ENCODE measurements around the gene MAB21L4.

MAB21L4 gene

GRCh38 chr2:240902615-240903041 lies 6.7 kb upstream of the MAB21L4 start:
- no peaks in the 10 kb centered on the region; the same call in 1 of the 2 replicates for H3K4me1 ChIP-seq (ENCODE audit: control insufficient read depth, insufficient read depth, low read length)
- ChIA-PET CTCF (interaction anchor here (1.5 kb wide), 1 partner anchor 11 kb away, joined by 5 read pairs; no protein-coding TSS in a partner anchor), POLR2A (no interaction called here)
- TF ChIP-seq GLIS2 (tag by site-specific recombination; IDR thresholded peaks at IDR 0.05) (no peak), ZNF629 (tag by site-specific recombination; IDR thresholded peaks at IDR 0.05) (no peak), ZNF37A (tag by site-specific recombination; IDR thresholded peaks at IDR 0.05) (no peak), ZNF707 (tag by site-specific recombination; IDR thresholded peaks at IDR 0.05) (no peak), ZNF624 (tag by site-specific recombination; IDR thresholded peaks at IDR 0.05) (no peak), PRDM10 (tag by site-specific recombination; IDR thresholded peaks at IDR 0.05) (no peak), ZNF837 (tag by site-specific recombination; IDR thresholded peaks at IDR 0.05) (no peak), ZNF514 (tag by site-specific recombination; IDR thresholded peaks at IDR 0.05) (no peak), ZNF548 (tag by site-specific recombination; IDR thresholded peaks at IDR 0.05) (no peak), ZNF658 (tag by site-specific recombination; IDR thresholded peaks at IDR 0.05) (no peak), ZNF560 (tag by site-specific recombination; IDR thresholded peaks at IDR 0.05; ENCODE audit: borderline replicate concordance) (no peak), ZNF157 (tag by site-specific recombination; IDR thresholded peaks at IDR 0.05) (no peak), ZNF416 (tag by site-specific recombination; IDR thresholded peaks at IDR 0.05) (no peak), ZNF16 (tag by site-specific recombination; IDR thresholded peaks at IDR 0.05; ENCODE audit: low read depth) (no peak), ZNF404 (tag by site-specific recombination; IDR thresholded peaks at IDR 0.05) (no peak), PRDM2 (tag by site-specific recombination; IDR thresholded peaks at IDR 0.05; ENCODE audit: borderline replicate concordance) (no peak), ZNF501 (tag by site-specific recombination; IDR thresholded peaks at IDR 0.05) (no peak), ZNF311 (tag by site-specific recombination; IDR thresholded peaks at IDR 0.05; ENCODE audit: borderline replicate concordance) (no peak), OSR2 (tag by site-specific recombination; IDR thresholded peaks at IDR 0.05) (no peak)
- no peak overlapping the region for H3K4me3 ChIP-seq (ENCODE audit: low read depth, low read length)
- H3K9me3 ChIP-seq (ENCODE audit: control insufficient read depth, insufficient read depth, low read depth, low read length) = no peaks in the 10 kb centered on the region
- no peaks in the 10 kb centered on the region for H3K36me3 ChIP-seq (ENCODE audit: control insufficient read depth in 2 of 2, insufficient read depth in 1 of 2, low read length in 2 of 2)
- H3K27ac ChIP-seq (ENCODE audit: extremely low read depth, low read depth, low read length) = no peak overlapping the region
